Spleen (tissue), 11 donors: Measurements from ENCODE around the gene DHX29. TPM values are rescaled to one million over a fixed set of nuclear protein-coding genes. Genes with fewer than 3 reads are reported as not detected.

Experiments
- DNase-seq: peaks from one replicate; pipeline ENCODE4 v3.0.0-alpha.2; 2020
- H3K27ac ChIP-seq, 8 donors: fragments of 200-600 bp; sonication (generic) in 7 of 8; 1 replicate in 4 of 8; 2 replicates in 4 of 8; pipeline versions ENCODE4 v1.5.0 to v1.8.0; 2016 to 2021; ENCODE audit warnings: inconsistent platforms in 4 of 8, mild to moderate bottlenecking in 4 of 8, moderate library complexity in 1 of 8
- H3K27me3 ChIP-seq, 7 donors: fragments of 200-600 bp; sonication (generic) in 6 of 7; replicated peaks in 1 of 7; 1 replicate in 4 of 7; 2 replicates in 3 of 7; pipeline versions ENCODE4 v1.5.0 to v1.8.0; 2016 to 2021; ENCODE audit warnings: inconsistent platforms in 3 of 7, mild to moderate bottlenecking in 1 of 7
- H3K36me3 ChIP-seq, 6 donors: fragments of 200-600 bp; sonication (generic) in 5 of 6; 1 replicate in 4 of 6; 2 replicates in 2 of 6; pipeline versions ENCODE4 v1.5.0 to v1.8.0; 2016 to 2021; ENCODE audit warnings: inconsistent platforms in 2 of 6
- H3K4me1 ChIP-seq, 6 donors: fragments of 200-600 bp; sonication (generic) in 5 of 6; 1 replicate in 3 of 6; 2 replicates in 3 of 6; pipeline versions ENCODE4 v1.5.0 to v1.8.0; 2016 to 2021; ENCODE audit warnings: inconsistent platforms in 3 of 6
- H3K4me3 ChIP-seq, 8 donors: fragments of 200-600 bp; sonication (generic) in 7 of 8; 1 replicate in 4 of 8; 2 replicates in 4 of 8; pipeline versions ENCODE4 v1.5.0 to v1.8.0; 2016 to 2021; ENCODE audit warnings: inconsistent platforms in 4 of 8, mild to moderate bottlenecking in 4 of 8, moderate library complexity in 2 of 8
- H3K9me3 ChIP-seq, 8 donors: fragments of 200-600 bp; sonication (generic) in 7 of 8; 1 replicate in 4 of 8; 2 replicates in 4 of 8; pipeline versions ENCODE4 v1.5.0 to v1.8.0; 2016 to 2021; ENCODE audit warnings: inconsistent platforms in 4 of 8
- CTCF ChIP-seq, 11 experiments: fragments of 200-600 bp in 7 of 11; fragments of 450-650 bp in 4 of 11; sonication (generic) in 4 of 11; IDR thresholded peaks in 8 of 11; conservative IDR thresholded peaks in 3 of 11; 1 replicate in 7 of 11; 2 replicates in 4 of 11; pipeline versions ENCODE4 v1.4.0 to v1.8.0; 2016 to 2021; ENCODE audit warnings: antibody characterized with exemption in 11 of 11, inconsistent platforms in 4 of 11, mild to moderate bottlenecking in 1 of 11
- POLR2A ChIP-seq, 3 donors: fragments of 450-650 bp; IDR thresholded peaks; one replicate each; pipeline ENCODE4 v1.5.1; 2017; ENCODE audit warnings: antibody characterized with exemption in 3 of 3, mild to moderate bottlenecking in 1 of 3
- POLR2AphosphoS5 ChIP-seq, 3 donors: sonication (generic); formaldehyde crosslinking; IDR thresholded peaks; one replicate each; pipeline ENCODE4 v1.5.1; 2017; ENCODE audit warnings: antibody characterized with exemption in 3 of 3
- WGBS, 5 donors: extraction: QIAGEN DNeasy Blood & Tissue Kit in 3 of 5; methylation state at CpG; one replicate each; pipeline versions ENCODE4 v1.1.5 to v1.1.7; 2013 to 2018; 5-methylcytosine and 5-hydroxymethylcytosine counted together
- intact Hi-C: fragments of 100-400 bp; cut with DNase I; formaldehyde crosslinking; loops from one replicate; pipeline ENCODE4 v1.15.0; 2023; ENCODE audit warnings: low total_unique reads
- polyA plus RNA-seq, 3 donors: library from polyadenylated mRNA; stranded (reverse); fragments of 200-250 nt; gene quantifications; one replicate each; pipeline ENCODE4 v1.2.1, GENCODE V29; 2013
- total RNA-seq, 7 donors: library from RNA; depleted of rRNA in 3 of 7; stranded (reverse); fragments of >200 nt in 3 of 7; fragmentation: NEBNext Ultra II Directional in 4 of 7; extraction: Animal tissue kit (Norgen Biotek cat#: 25700) in 4 of 7; gene quantifications; one replicate each; pipeline versions ENCODE4 v1.1.0 to v1.2.1, GENCODE V29; 2016 to 2021
- donor health status: healthy with polysubstance abuse.
- donor health status: DM: no; HTN: no; CAD: no; lungs with moderate emphysema.
- donor health status: DM: no; HTN: no; CAD: no.
- donor health status: Bipolar disorder and iron deficiency.
- donor health status: healthy.
- donor health status: DM: no; HTN: no; CAD: no.
- donor health status: DM: yes; HTN: yes; CAD: no.

The DHX29 gene
- total and polyA plus RNA-seq, 10 donors, result 4.5 to 27.0 (median 17.5) TPM

GRCh38 chr5:55254802-55255201, 52.7 kb downstream of the DHX29 start:
- TF ChIP-seq POLR2A (IDR thresholded peaks at IDR 0.05) (no peak), CTCF (IDR thresholded peaks at IDR 0.05 in 8 of 11, conservative IDR thresholded peaks at IDR 0.05 in 3 of 11) (no peak), POLR2AphosphoS5 (IDR thresholded peaks at IDR 0.05) (no peak)
- no peak overlapping the region for H3K27ac ChIP-seq
- no peak for DNase-seq
- no peak overlapping the region for H3K4me3 ChIP-seq
- H3K36me3 ChIP-seq, result peaks cover 0 to 58% (median 49%) of the 10 kb centered on the region in 6 donors
- no peaks in the 10 kb centered on the region for H3K27me3 ChIP-seq
- intact Hi-C loops, result no loop called here
- WGBS, 5 donors, result 93 to 97% (median 95%) methylated on average over 4 of the region's 4 CpGs
- H3K9me3 ChIP-seq, result no peaks in the 10 kb centered on the region
- H3K4me1 ChIP-seq, result no peaks in the 10 kb centered on the region

- WGBS, 5 donors, result 90 to 93% (median 92%) methylated on average over 1 of the region's 1 CpG
- peaks cover 0 to 23% (median 19%) of the 10 kb centered on the region in 8 donors for H3K9me3 ChIP-seq
- peaks cover 0 to 11% (median 9%) of the 10 kb centered on the region in 6 donors for H3K36me3 ChIP-seq
- no peaks in the 10 kb centered on the region for H3K4me1 ChIP-seq
- no peaks in the 10 kb centered on the region for H3K27me3 ChIP-seq
- no peak overlapping the region for H3K4me3 ChIP-seq
- no peak for TF ChIP-seq CTCF (IDR thresholded peaks at IDR 0.05 in 8 of 11, conservative IDR thresholded peaks at IDR 0.05 in 3 of 11)
- TF ChIP-seq POLR2A (IDR thresholded peaks at IDR 0.05), result no peak
- TF ChIP-seq POLR2AphosphoS5 (IDR thresholded peaks at IDR 0.05), result no peak
- no peak for DNase-seq
- intact Hi-C loops, result no loop called here
- H3K27ac ChIP-seq, result no peak overlapping the region
Measured at GRCh38 chr5:55250064-55250463, 57.4 kb downstream of the DHX29 start.

- intact Hi-C loops, result no loop called here
- WGBS, 5 donors, result 74 to 88% (median 81%) methylated on average over 4 of the region's 4 CpGs
Measured at GRCh38 chr5:55241746-55242145, 65.7 kb downstream of the DHX29 start.

GRCh38 chr5:55236800-55237199, 70.7 kb downstream of the DHX29 start:
- no peak for DNase-seq
- Histone ChIP-seq H3K27ac (no peak overlapping the region), H3K27me3 (peaks cover 10 to 81% (median 47%) of the 10 kb centered on the region in 7 donors), H3K4me3 (no peak overlapping the region), H3K36me3 (no peaks in the 10 kb centered on the region), H3K9me3 (no peaks in the 10 kb centered on the region), H3K4me1 (peaks cover 26 to 30% (median 28%) of the 10 kb centered on the region in 6 donors)
- 80 to 91% (median 86%) methylated on average over 10 of the region's 10 CpGs for WGBS, 5 donors
- no peak for TF ChIP-seq POLR2AphosphoS5 (IDR thresholded peaks at IDR 0.05)
- no peak for TF ChIP-seq POLR2A (IDR thresholded peaks at IDR 0.05)
- no peak for TF ChIP-seq CTCF (IDR thresholded peaks at IDR 0.05 in 8 of 11, conservative IDR thresholded peaks at IDR 0.05 in 3 of 11)
- intact Hi-C loops, result no loop called here

More at GRCh38 chr5:55241746-55242145, 65.7 kb downstream of the DHX29 start:
- Histone ChIP-seq H3K9me3 (no peaks in the 10 kb centered on the region), H3K27ac (no peak overlapping the region), H3K36me3 (no peaks in the 10 kb centered on the region), H3K4me1 (no peaks in the 10 kb centered on the region), H3K27me3 (peaks cover 0 to 32% (median 7%) of the 10 kb centered on the region in 7 donors), H3K4me3 (no peak overlapping the region)
- DNase-seq, result no peak
- TF ChIP-seq POLR2A (IDR thresholded peaks at IDR 0.05) (no peak), CTCF (IDR thresholded peaks at IDR 0.05 in 8 of 11, conservative IDR thresholded peaks at IDR 0.05 in 3 of 11) (no peak), POLR2AphosphoS5 (IDR thresholded peaks at IDR 0.05) (no peak)
